Nucleus accumbens (tissue), 56 donors: ENCODE data around the gene TRERF1.

Experiments used
- DNase-seq, 56 donors: peaks; one replicate each; lab custom pipeline; 2025; lab: John Stamatoyannopoulos, UW

The TRERF1 gene

DNA sequence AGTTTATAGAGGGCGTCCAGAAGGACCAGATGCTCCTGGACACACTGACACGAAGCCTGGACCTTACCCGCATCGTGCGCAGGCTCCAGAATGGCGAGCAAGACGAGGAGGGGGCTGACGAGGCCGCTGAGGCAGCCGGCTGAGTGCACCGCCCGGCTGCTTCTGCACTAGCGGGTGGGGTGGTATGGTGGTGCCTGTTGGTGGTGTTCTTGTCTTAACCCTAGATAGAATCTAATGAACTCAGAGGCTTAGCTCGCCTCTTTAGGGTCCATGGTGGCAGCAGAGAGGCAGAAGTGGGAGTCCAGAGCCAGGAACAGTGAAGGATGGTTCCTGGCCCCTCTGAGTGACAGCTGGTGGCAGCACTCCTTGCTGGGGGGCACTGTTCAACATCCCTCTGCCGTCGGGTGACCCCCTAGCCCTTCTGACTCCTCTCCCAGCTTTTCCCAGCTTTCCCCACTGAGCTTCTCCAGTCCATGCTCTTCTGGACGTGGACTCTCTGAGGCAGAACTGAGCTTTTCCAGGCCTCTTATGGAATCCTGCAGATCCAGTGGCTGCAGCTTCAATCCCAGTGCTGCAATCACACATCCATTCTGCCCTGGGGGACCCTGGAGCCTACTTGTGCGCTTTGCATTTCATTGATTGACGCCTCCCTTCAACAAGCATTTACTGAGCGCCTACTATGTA, 272.3 kb downstream of the TRERF1 start:
- no peak for DNase-seq

DNA sequence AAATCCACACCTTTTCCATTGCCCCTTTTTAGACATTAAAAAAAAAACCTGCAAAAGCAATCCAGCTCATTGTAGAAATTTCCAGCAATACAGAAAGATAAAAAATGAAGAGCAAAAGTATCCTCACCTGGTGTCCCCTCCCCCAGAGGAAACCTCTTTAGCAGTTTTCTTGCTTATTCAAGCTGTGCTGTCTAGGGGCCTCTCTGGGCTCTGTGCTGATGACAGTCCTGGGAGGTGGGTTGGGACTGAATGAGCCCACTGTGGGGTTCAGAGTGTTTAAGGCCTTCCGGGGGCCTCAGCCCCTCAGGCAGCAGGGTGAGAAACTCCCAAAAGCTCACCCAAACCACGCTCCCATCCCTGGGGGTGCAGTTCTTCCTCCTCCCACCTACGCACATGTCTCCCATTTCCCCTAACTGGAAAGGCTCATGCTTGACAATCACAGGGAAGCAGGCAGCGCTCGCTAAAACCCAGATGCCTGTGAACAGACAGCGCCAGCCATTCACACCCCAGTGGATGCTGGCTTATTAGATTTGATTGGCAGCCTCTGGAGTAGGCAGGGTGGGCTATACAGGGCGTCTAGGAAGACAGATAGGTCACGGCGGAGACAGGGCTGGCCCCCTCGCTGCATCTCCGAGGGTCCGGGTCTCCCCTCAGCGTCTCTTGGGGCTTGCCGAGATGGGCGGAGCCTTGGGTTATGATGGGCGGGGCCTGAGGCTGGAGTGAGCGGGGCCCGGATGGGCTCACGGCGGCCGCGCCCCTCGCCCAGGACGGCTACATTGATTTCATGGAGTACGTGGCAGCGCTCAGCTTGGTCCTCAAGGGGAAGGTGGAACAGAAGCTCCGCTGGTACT, 274.0 kb downstream of the TRERF1 start:
- DNase-seq = peak in 28 of 56 donors; percentile 1 to 61 (median 27)

DNA sequence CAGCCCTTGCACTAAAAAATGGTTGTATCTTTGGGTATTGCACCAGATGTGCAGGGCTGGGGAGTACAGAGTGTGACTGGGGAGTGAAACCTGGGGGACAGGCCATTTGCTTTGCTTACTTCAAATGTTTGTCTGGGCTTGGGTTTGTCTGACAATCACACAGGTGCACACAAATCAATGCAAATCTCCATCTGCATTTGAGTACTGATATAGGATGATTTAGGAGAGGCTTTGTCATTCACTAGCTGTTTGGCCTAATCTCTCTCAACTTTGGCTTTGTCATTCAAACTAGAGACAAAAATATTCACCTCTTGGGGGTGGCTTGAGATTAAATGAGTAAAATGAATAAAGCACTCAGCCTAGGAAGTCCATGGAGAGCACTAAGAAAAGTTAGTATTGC, 274.7 kb downstream of the TRERF1 start:
- no peak for DNase-seq

- DNase-seq = no peak
These were observed 275.9 kb downstream of the TRERF1 start for GRCh38 chr6:42175860-42176259.
